IMR-90 (cell line): ENCODE data around the gene FANCD2. TPM values are rescaled to one million over a fixed set of nuclear protein-coding genes. Genes with fewer than 3 reads are reported as not detected.

ENCODE experiments used
- ATAC-seq: fragments of 200-7000 bp; cut with Tn5 transposase; 2 replicates; pipeline ENCODE4 v1.9.1; 2020; ENCODE audit warnings: low read depth, mild to moderate bottlenecking, moderate library complexity
- BruUV-seq: library from RNA; stranded (reverse); fragments of 400-500 nt; replicated peaks from 2 replicates; lab custom pipeline; 2021; lab: Mats Ljungman, UMichigan
- CTCF ChIA-PET: fragments of 300-600 bp; formaldehyde crosslinking; extraction: SDS; loops from one replicate; lab custom pipeline; 2021; ENCODE audit warnings: antibody characterized with exemption; lab: Yijun Ruan, JAX
- POLR2A ChIA-PET: fragments of 300-600 bp; sonication (Branson Sonifier 250); formaldehyde crosslinking; loops from one replicate; lab custom pipeline; 2022; ENCODE audit warnings: antibody characterized with exemption; ENCODE audit not compliant: unreplicated experiment; lab: Charles Lee
- DNase-seq: peaks from one replicate; pipeline ENCODE4 v3.0.0; 2013
- H2AFZ ChIP-seq: replicated peaks from 2 replicates; pipeline ENCODE3; 2013; ENCODE audit warnings: low read length, mild to moderate bottlenecking; ENCODE audit not compliant: poor library complexity
- H2AK5ac ChIP-seq: 2 replicates; pipeline ENCODE4 v1.6.1; 2013; ENCODE audit warnings: low read depth, low read length, inconsistent platforms
- H2AK9ac ChIP-seq: replicated peaks from 2 replicates; pipeline ENCODE3; 2013; ENCODE audit warnings: mild to moderate bottlenecking, low read depth, low read length, moderate library complexity; ENCODE audit not compliant: poor library complexity
- H2BK120ac ChIP-seq: 2 replicates; pipeline ENCODE4 v1.6.1; 2013; ENCODE audit warnings: low read depth, low read length, inconsistent platforms
- H2BK15ac ChIP-seq: 3 replicates; pipeline ENCODE4 v1.6.1; 2013; ENCODE audit warnings: low read depth, low read length, inconsistent platforms
- H2BK20ac ChIP-seq: 2 replicates; pipeline ENCODE4 v1.6.1; 2013; ENCODE audit warnings: low read depth, mild to moderate bottlenecking, inconsistent platforms, low read length, moderate library complexity
- H2BK5ac ChIP-seq: 2 replicates; pipeline ENCODE4 v1.6.1; 2013; ENCODE audit warnings: mild to moderate bottlenecking, low read depth, low read length, inconsistent platforms; ENCODE audit not compliant: poor library complexity, severe bottlenecking
- H3K14ac ChIP-seq: replicated peaks from 2 replicates; pipeline ENCODE4 v1.6.1; 2013; ENCODE audit warnings: low read depth, low read length, inconsistent platforms
- H3K18ac ChIP-seq: 2 replicates; pipeline ENCODE4 v1.6.1; 2013; ENCODE audit warnings: low read depth, low read length, control low read depth
- H3K23ac ChIP-seq: 2 replicates; pipeline ENCODE4 v1.6.1; 2013; ENCODE audit warnings: low read depth, low read length, inconsistent platforms
- H3K27ac ChIP-seq: 2 replicates; pipeline ENCODE4 v1.5.1; 2013; ENCODE audit warnings: mild to moderate bottlenecking, control low read depth, low read length; ENCODE audit not compliant: insufficient read depth
- H3K27me3 ChIP-seq: 2 replicates; pipeline ENCODE4 v1.6.1; 2013; ENCODE audit warnings: low read length; ENCODE audit not compliant: control insufficient read depth, insufficient read depth
- H3K36me3 ChIP-seq: 2 replicates; pipeline ENCODE4 v1.6.1; 2013; ENCODE audit warnings: low read length, mixed read lengths; ENCODE audit not compliant: control insufficient read depth, insufficient read depth
- H3K4ac ChIP-seq: 2 replicates; pipeline ENCODE4 v1.6.1; 2013; ENCODE audit warnings: low read depth, low read length, inconsistent platforms
- H3K4me1 ChIP-seq: 2 replicates; pipeline ENCODE4 v1.6.1; 2013; ENCODE audit warnings: low read length, mixed read lengths; ENCODE audit not compliant: control insufficient read depth, insufficient read depth
- H3K4me2 ChIP-seq: 2 replicates; pipeline ENCODE4 v1.6.1; 2013; ENCODE audit warnings: low read depth, mild to moderate bottlenecking, control low read depth, low read length, moderate library complexity
- H3K4me3 ChIP-seq: 2 replicates; pipeline ENCODE4 v1.5.1; 2013; ENCODE audit warnings: low read depth, mild to moderate bottlenecking, control low read depth, low read length, moderate library complexity; ENCODE audit not compliant: insufficient read depth
- H3K56ac ChIP-seq: 2 replicates; pipeline ENCODE4 v1.6.1; 2013; ENCODE audit warnings: low read length, inconsistent platforms; ENCODE audit not compliant: insufficient read depth; ENCODE audit errors: extremely low read depth
- H3K79me1 ChIP-seq, 2 experiments: 2 replicates each; pipeline ENCODE4 v1.6.1; 2013; ENCODE audit warnings: low read length in 2 of 2, inconsistent platforms in 1 of 2, low read depth in 1 of 2
- H3K9ac ChIP-seq: 2 replicates; pipeline ENCODE4 v1.6.1; 2013; ENCODE audit warnings: low read depth, low read length, control low read depth
- H3K9me1 ChIP-seq: 2 replicates; pipeline ENCODE4 v1.6.1; 2013; ENCODE audit warnings: low read length, inconsistent platforms; ENCODE audit not compliant: insufficient read depth
- H3K9me3 ChIP-seq: 2 replicates; pipeline ENCODE4 v1.6.1; 2013; ENCODE audit warnings: low read length; ENCODE audit not compliant: control insufficient read depth, insufficient read depth
- H4K20me1 ChIP-seq: 2 replicates; pipeline ENCODE4 v1.6.1; 2013; ENCODE audit warnings: low read length, inconsistent platforms; ENCODE audit not compliant: insufficient read depth
- H4K5ac ChIP-seq: 2 replicates; pipeline ENCODE4 v1.6.1; 2013; ENCODE audit warnings: mild to moderate bottlenecking, low read depth, low read length, control low read depth
- H4K8ac ChIP-seq, 2 experiments: 2 replicates each; pipeline ENCODE4 v1.6.1; 2013; ENCODE audit warnings: low read depth in 2 of 2, low read length in 2 of 2, control low read depth in 1 of 2, inconsistent platforms in 1 of 2
- H4K91ac ChIP-seq: 2 replicates; pipeline ENCODE4 v1.6.1; 2013; ENCODE audit warnings: low read depth, low read length, inconsistent platforms; ENCODE audit not compliant: insufficient read depth
- CEBPB ChIP-seq: IDR thresholded peaks from 2 replicates; pipeline ENCODE4 v1.6.1; 2012; ENCODE audit warnings: low read depth, low read length, improper control_type of control experiment
- CHD1 ChIP-seq: IDR thresholded peaks from 2 replicates; pipeline ENCODE4 v1.6.1; 2012; ENCODE audit warnings: low read depth, low read length, improper control_type of control experiment
- MAZ ChIP-seq: IDR thresholded peaks from 2 replicates; pipeline ENCODE4 v1.6.1; 2012; ENCODE audit warnings: low read depth, mild to moderate bottlenecking, low read length, improper control_type of control experiment, moderate library complexity, borderline replicate concordance
- POLR2A ChIP-seq: IDR thresholded peaks from 2 replicates; pipeline ENCODE4 v1.6.1; 2012; ENCODE audit warnings: mild to moderate bottlenecking, low read depth, low read length
- RCOR1 ChIP-seq: IDR thresholded peaks from 2 replicates; pipeline ENCODE4 v1.6.1; 2012; ENCODE audit warnings: mild to moderate bottlenecking, low read length, improper control_type of control experiment; ENCODE audit not compliant: insufficient replicate concordance
- RFX5 ChIP-seq: IDR thresholded peaks from 2 replicates; pipeline ENCODE4 v1.8.0; 2012; ENCODE audit warnings: low read depth, mild to moderate bottlenecking, low read length, moderate library complexity
- SMC3 ChIP-seq: fragments of 150-350 bp; IDR thresholded peaks from 2 replicates; pipeline ENCODE4 v1.6.1; 2016; ENCODE audit warnings: low read depth, mild to moderate bottlenecking, antibody characterized with exemption, low read length, moderate library complexity
- USF2 ChIP-seq: fragments of 150-350 bp; IDR thresholded peaks from 2 replicates; pipeline ENCODE4 v1.6.1; 2017; ENCODE audit warnings: mild to moderate bottlenecking, antibody characterized with exemption, low read length, low read depth
- WGBS, 2 experiments: methylation state at CpG; one replicate each; pipeline versions ENCODE4 v1.1.5 to v1.1.7; 2013; ENCODE audit warnings: missing lambda C conversion rate in 2 of 2; ENCODE audit not compliant: insufficient read length in 1 of 2; ENCODE audit errors: extremely low coverage in 2 of 2; 5-methylcytosine and 5-hydroxymethylcytosine counted together
- dilution Hi-C: fragments of 300-500 bp; cut with HindIII; formaldehyde crosslinking; loops from one replicate; pipeline ENCODE4 v1.14.3; 2018; ENCODE audit warnings: low sequenced_read_pairs; ENCODE audit not compliant: unreplicated experiment
- in situ Hi-C: fragments of 300-500 bp; cut with MboI; formaldehyde crosslinking; loops from 3 replicates; pipeline ENCODE4 v1.14.3; 2019; ENCODE audit warnings: low sequenced_read_pairs, inconsistent platforms, mixed read lengths
- intact Hi-C: fragments of 100-400 bp; cut with micrococcal nuclease; formaldehyde crosslinking; loops from 2 replicates; pipeline ENCODE4 v1.10.0; 2022
- polyA plus RNA-seq, 3 experiments: library from polyadenylated mRNA; depleted of rRNA; stranded (reverse); fragments of >200 nt; gene quantifications; 2 replicates each; pipeline ENCODE4 v1.2.3, GENCODE V29; 2012; ENCODE audit warnings: low replicate concordance in 1 of 3
- total RNA-seq: library from RNA; depleted of rRNA; stranded (reverse); fragments of >200 nt; gene quantifications from 2 replicates; pipeline ENCODE4 v1.2.3, GENCODE V29; 2012

Gene FANCD2
- total and polyA plus RNA-seq, 2 of the 4 experiments (the other 2 are of a cell fraction): 8.9 to 19.7 TPM

GRCh38 chr3:10010421-10010877 lies 15.8 kb upstream of the FANCD2 start:
- Histone ChIP-seq H4K91ac (peak overlapping the region; percentile 79; the same call in 1 of the 2 replicates), H3K14ac (peak overlapping the region; percentile 91), H3K9ac (peak overlapping the region; percentile 63), H2BK20ac (no peak overlapping the region), H2BK15ac (peak overlapping the region; percentile 31; the same call in 1 of the 3 replicates), H3K79me1 (peaks cover 0 to 20% of the 10 kb centered on the region in 2 experiments; a peak in 3 of 4 replicates), H4K20me1 (0 out of 2 replicates have a peak, but pooled peaks cover 7% of the 10 kb centered on the region), H3K27ac (peak overlapping the region; percentile 25), H3K9me3 (no peaks in the 10 kb centered on the region), H2BK120ac (0 out of 2 replicates have a peak overlapping the region, but pooled peaks have one; percentile 3), H3K4me2 (peak overlapping the region; percentile 100), H3K4me3 (peak overlapping the region; percentile 83), H4K8ac (peak overlapping the region in 1 of 2 experiments; percentile 86; a peak in 1 of 4 replicates), H3K18ac (peak overlapping the region; percentile 89), H3K4ac (peak overlapping the region; percentile 91), H3K56ac (no peak overlapping the region; the same call in 1 of the 2 replicates), H4K5ac (peak overlapping the region; percentile 82), H2BK5ac (peak overlapping the region; percentile 14), H3K27me3 (no peaks in the 10 kb centered on the region), H3K4me1 (peaks cover 13% of the 10 kb centered on the region), H3K9me1 (peaks cover 7% of the 10 kb centered on the region; the same call in 1 of the 2 replicates), H2AK9ac (peak overlapping the region; percentile 83), H3K23ac (peak overlapping the region; percentile 6), H2AK5ac (peak overlapping the region; percentile 98), H3K36me3 (no peaks in the 10 kb centered on the region), H2AFZ (peak overlapping the region; percentile 98)
- no TSS peak for BruUV-seq
- ChIA-PET CTCF (no interaction called here), POLR2A (no interaction called here)
- DNase-seq (no peak), ATAC-seq (no peak)
- WGBS, 2 experiments: 0% methylated on average over 4 of the region's 9 CpGs; no CpG with 5 or more reads in 1 of the 2 experiments
- dilution Hi-C loops (no loop called here), in situ Hi-C loops (no loop called here), intact Hi-C loops (no loop called here)
- no peak for TF ChIP-seq RCOR1
- no peak for TF ChIP-seq MAZ
- TF ChIP-seq POLR2A: no peak
- TF ChIP-seq SMC3: no peak
- no peak for TF ChIP-seq CHD1
- TF ChIP-seq USF2: no peak
- no peak for TF ChIP-seq CEBPB
- TF ChIP-seq RFX5: no peak
